ENCODE measurements around the gene CCKAR.

The CCKAR gene

DNA sequence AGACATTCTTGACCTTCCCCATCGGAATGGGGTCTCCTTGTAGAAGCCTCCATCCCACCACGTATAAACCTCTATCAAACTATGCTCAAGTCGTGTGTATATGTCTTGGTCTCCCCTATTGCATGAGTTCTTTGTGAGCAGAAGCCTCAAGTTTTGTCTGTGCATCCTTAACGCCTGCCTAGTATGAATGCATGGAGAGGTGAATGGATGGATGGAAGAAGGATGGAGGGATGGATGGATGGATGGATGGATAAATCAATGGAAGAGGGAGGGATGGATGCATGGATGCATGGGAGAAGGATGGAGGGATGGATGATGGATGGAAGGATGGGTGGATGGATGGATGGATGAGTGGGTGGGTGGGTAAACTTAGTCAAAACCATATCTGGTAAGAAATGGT is 17.0 kb upstream of the CCKAR start:
- TF ChIP-seq SIN3A (IDR thresholded peaks at IDR 0.05; ENCODE audit: borderline replicate concordance, insufficient read depth, low read length) (no peak), FOXP2 (optimal IDR thresholded peaks at IDR 0.05; ENCODE audit: borderline replicate concordance, extremely low read depth, extremely low read length, insufficient read depth) (no peak), POLR2AphosphoS5 (IDR thresholded peaks at IDR 0.05; ENCODE audit: low read depth, low read length) (no peak), TAF1 (IDR thresholded peaks at IDR 0.05; ENCODE audit: borderline replicate concordance, insufficient read depth, low read length) (no peak)
- TF ChIP-seq, protein P1, sequence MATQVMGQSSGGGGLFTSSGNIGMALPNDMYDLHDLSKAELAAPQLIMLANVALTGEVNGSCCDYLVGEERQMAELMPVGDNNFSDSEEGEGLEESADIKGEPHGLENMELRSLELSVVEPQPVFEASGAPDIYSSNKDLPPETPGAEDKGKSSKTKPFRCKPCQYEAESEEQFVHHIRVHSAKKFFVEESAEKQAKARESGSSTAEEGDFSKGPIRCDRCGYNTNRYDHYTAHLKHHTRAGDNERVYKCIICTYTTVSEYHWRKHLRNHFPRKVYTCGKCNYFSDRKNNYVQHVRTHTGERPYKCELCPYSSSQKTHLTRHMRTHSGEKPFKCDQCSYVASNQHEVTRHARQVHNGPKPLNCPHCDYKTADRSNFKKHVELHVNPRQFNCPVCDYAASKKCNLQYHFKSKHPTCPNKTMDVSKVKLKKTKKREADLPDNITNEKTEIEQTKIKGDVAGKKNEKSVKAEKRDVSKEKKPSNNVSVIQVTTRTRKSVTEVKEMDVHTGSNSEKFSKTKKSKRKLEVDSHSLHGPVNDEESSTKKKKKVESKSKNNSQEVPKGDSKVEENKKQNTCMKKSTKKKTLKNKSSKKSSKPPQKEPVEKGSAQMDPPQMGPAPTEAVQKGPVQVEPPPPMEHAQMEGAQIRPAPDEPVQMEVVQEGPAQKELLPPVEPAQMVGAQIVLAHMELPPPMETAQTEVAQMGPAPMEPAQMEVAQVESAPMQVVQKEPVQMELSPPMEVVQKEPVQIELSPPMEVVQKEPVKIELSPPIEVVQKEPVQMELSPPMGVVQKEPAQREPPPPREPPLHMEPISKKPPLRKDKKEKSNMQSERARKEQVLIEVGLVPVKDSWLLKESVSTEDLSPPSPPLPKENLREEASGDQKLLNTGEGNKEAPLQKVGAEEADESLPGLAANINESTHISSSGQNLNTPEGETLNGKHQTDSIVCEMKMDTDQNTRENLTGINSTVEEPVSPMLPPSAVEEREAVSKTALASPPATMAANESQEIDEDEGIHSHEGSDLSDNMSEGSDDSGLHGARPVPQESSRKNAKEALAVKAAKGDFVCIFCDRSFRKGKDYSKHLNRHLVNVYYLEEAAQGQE (IDR thresholded peaks at IDR 0.05; ENCODE audit: insufficient read depth in 1 of 2, low read depth in 2 of 2, low read length in 2 of 2), result no peak

DNA sequence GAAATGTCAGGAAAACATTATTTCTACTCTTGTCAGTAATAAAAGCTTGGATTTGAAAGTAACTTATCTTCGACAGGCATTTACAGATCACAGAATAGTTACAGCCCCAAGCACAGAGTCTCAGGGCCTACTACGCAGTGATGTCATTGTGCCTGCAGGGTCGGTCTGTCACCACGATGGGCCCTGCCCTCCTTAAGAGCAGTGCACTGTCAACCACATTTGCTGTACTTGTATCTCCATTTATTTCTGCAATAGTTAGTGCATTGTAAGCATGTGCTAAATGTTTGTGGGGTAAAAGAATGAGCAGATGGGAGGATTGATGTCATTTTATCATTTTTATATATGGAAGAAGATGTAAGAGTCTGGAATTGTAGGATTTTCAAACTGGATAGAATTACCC is 13.6 kb upstream of the CCKAR start:
- TF ChIP-seq SIN3A (IDR thresholded peaks at IDR 0.05; ENCODE audit: borderline replicate concordance, insufficient read depth, low read length), result no peak
- TF ChIP-seq TAF1 (IDR thresholded peaks at IDR 0.05; ENCODE audit: borderline replicate concordance, insufficient read depth, low read length), result no peak
- TF ChIP-seq POLR2AphosphoS5 (IDR thresholded peaks at IDR 0.05; ENCODE audit: low read depth, low read length), result no peak
- TF ChIP-seq, protein P1 (IDR thresholded peaks at IDR 0.05; ENCODE audit: insufficient read depth in 1 of 2, low read depth in 2 of 2, low read length in 2 of 2), result no peak
- TF ChIP-seq FOXP2 (optimal IDR thresholded peaks at IDR 0.05; ENCODE audit: borderline replicate concordance, extremely low read depth, extremely low read length, insufficient read depth), result no peak

DNA sequence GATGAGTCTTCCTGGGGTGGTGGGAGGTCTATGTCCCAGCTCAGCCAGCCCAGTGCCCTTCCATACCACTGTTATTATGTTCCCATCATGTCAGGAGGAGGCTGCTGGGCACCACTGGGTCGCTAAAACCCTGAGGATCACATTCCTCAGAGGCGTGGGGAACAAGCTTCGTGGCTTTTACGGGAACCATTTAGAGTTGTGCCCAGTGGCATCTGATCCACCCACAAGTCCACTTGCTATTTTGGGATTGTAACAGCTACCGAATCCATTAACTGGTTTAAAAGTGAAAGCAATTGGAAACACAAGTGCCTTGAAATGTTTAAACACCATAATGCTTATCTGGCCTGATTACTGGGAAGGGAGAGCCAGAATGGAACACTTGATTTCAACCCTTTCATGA is 13.1 kb upstream of the CCKAR start:
- no peak for TF ChIP-seq POLR2AphosphoS5 (IDR thresholded peaks at IDR 0.05; ENCODE audit: low read depth, low read length)
- no peak for TF ChIP-seq SIN3A (IDR thresholded peaks at IDR 0.05; ENCODE audit: borderline replicate concordance, insufficient read depth, low read length)
- TF ChIP-seq, protein P1 (IDR thresholded peaks at IDR 0.05; ENCODE audit: insufficient read depth in 1 of 2, low read depth in 2 of 2, low read length in 2 of 2), result no peak
- no peak for TF ChIP-seq FOXP2 (optimal IDR thresholded peaks at IDR 0.05; ENCODE audit: borderline replicate concordance, extremely low read depth, extremely low read length, insufficient read depth)
- no peak for TF ChIP-seq TAF1 (IDR thresholded peaks at IDR 0.05; ENCODE audit: borderline replicate concordance, insufficient read depth, low read length)

DNA sequence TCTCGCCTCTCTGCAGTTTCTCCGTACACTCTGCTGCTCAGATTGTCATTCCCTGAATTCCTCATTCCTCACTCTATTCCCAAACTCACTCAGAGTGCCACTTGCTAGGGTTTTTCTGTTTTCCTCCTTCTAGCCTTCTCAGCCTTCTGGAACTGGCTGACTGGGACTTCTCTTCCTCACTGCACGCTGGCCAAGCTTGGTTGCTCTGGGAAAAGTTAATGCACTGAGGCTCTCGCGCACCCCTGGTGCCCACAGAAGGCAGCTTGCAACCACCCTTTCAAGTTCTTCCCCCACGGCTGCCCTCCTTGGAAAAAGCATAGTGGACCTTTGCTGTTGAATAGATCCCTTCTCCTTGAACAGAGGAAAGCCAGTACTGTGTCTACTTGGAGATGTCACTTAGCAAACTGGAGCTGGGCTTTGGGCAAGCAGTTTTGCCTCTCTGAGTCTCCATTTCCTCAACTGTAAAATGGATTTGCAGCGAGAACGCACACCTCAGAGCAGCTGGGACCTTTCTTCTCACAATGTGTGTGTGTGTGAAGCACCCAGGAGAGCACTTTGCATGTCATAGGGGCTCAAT is 6.0 kb upstream of the CCKAR start:
- no peak for TF ChIP-seq TAF1 (IDR thresholded peaks at IDR 0.05; ENCODE audit: borderline replicate concordance, insufficient read depth, low read length)
- TF ChIP-seq, protein P1 (IDR thresholded peaks at IDR 0.05; ENCODE audit: insufficient read depth in 1 of 2, low read depth in 2 of 2, low read length in 2 of 2), result no peak
- TF ChIP-seq FOXP2 (optimal IDR thresholded peaks at IDR 0.05; ENCODE audit: borderline replicate concordance, extremely low read depth, extremely low read length, insufficient read depth), result no peak
- TF ChIP-seq SIN3A (IDR thresholded peaks at IDR 0.05; ENCODE audit: borderline replicate concordance, insufficient read depth, low read length), result no peak
- no peak for TF ChIP-seq POLR2AphosphoS5 (IDR thresholded peaks at IDR 0.05; ENCODE audit: low read depth, low read length)

All from PFSK-1 (cell line).